GM18868 (cell line): ENCODE measurements around the gene TAF15.

Experiments
- ATAC-seq: cut with Tn5 transposase; IDR thresholded peaks from one replicate; pipeline ENCODE4 v1.9.1; 2021; ENCODE audit warnings: mild to moderate bottlenecking, moderate library complexity; ENCODE audit not compliant: unreplicated experiment

TAF15 gene

DNA sequence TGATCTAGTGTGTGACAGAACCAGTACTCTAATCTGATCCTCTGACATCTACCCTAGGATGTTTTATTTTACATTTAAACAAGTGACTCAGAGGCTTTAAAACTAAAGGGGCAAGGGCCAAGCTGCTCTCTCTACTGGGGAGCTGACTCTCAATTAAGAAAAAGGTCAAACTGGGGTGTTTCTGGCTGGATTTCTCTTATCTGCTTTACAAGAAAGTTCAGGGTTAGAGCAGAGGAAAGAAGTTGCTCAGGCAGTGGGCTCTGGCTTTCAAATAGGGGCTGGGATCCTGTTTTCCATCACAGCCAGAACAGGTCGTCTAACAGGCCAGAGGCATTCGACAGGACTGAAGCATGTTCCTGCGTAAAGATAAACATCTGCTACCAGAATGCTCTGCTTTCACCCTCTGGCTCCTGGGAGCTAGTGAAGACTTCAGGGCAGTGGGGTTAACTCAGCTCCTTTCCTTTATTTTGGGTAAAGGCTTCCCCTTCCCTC, 22.3 kb upstream of the TAF15 start:
- ATAC-seq = no peak

GRCh38 chr17:35788477-35789368, 20.6 kb upstream of the TAF15 start:
- no peak for ATAC-seq

DNA sequence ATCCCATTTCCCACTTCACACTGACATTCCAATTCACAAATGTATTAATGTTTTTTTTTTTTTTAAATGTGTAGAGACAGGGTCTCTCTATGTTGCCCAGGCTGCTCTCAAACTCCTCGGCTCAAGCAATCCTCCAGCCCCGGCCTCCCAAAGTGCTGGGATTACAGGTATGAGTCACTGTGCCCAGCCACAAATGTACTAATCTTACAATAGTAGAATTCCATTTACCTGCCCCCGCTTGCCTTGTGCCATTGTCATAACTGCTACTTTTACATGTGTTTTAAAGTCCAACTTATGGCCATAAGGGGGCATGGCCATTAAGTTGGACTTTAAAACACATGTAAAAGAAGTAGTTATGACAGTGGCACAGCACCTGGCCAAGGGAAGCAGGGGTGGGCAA, 18.4 kb upstream of the TAF15 start:
- ATAC-seq = no peak

DNA sequence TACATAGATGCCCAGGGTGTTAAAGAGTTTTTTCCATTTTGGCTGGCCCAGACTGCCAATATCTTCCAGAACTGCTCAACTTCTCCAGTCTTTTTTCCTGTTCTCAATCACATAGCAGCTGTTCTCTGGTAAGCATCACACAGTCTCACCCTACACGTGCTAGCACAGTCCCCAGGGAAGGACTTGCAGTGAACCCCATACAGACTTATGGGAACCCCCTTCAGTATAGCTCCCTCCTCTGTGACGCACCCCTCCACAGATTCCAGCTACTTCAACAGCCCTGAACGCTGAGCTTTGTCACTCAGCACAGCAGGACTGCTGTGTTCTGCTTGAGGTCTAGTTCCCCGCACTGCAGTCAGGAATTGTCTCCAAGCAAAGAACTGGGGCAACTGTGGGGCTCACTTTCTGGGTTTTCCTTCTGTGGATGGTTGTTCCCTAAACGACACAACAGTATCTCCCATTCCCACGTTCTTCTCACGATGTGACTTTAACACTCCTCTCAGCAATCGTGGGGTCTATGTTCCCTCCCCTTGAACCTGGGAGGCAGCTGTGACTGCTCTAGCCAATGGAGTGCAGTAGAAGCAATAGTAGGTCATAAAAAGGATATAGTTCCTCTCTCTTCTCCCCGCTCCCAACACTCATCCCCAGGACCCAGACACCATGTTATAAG, 17.5 kb upstream of the TAF15 start:
- no peak for ATAC-seq

- ATAC-seq = no peak
Observed at GRCh38 chr17:35793257-35793656, 16.0 kb upstream of the TAF15 start.

DNA sequence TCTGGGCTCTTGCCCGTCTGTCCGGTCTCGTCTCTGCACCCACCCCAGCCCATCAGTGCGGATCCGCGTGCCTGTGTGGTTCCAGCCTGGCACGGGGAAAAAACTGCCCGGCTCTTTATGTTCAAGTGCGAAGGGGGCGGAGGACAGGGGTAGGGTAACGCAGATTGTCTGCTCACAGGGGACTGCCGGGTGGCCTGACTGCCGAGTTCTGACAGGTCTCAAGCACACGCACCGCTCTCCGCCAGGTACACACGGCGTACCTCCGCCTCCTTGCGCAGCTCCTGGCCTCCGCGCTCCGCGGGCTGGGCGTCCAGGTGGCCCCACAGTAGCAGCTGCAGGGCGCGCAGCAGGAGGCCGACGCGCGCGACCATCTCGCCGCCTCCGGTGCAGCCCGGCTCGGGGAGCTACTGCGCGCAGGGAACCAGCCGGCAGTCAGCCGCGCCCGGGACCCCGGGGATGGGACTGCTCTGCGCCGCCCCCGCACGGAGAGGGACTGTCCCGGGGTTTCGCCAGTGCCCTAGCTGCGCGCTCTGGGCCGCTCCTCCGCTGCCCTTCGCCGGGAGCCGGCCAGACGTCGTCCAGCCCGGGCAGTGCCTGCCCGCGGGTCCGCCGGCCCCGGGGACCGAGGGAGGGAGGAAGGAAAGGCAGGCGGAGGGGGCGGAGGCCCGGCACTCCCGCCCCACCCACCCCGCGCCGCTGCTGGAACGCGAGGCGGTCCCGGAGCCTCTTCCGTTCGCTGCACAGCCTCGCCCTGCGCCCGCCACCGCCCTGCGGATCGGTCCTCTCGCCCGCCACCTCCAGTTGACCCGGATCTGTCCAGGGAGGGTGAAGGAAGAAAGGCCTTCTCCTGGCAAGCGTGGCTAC, 14.0 kb upstream of the TAF15 start, which contains the start of gene MMP28:
TSS of gene MMP28 (minus strand) at position 635 of the 864 bp plus-strand sequence. CDS start at position 371, 264 bp downstream.
- no peak for ATAC-seq

GRCh38 chr17:35795871-35796265, 13.4 kb upstream of the TAF15 start:
- ATAC-seq = no peak

- no peak for ATAC-seq
Observed at GRCh38 chr17:35796942-35797341, 12.3 kb upstream of the TAF15 start.

DNA sequence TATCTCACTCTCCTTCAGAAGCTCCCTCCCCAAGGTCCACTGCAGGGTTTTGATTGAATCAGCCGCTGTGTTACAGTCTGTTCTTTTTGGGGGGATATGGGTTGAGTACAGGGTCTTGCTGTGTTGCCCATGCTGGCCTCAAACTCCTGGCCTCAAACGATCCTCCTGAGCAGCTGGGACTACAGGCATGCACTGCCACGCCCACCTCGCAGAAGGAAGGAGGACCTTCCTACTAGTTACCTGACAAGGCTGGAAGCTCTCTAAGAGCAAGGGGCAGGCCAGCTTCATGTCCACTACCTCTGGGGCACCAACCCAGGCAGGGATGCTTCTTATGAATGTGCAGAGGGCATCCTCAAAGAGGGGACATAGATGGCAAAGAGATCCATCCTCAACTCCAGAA, 11.9 kb upstream of the TAF15 start:
- no peak for ATAC-seq

DNA sequence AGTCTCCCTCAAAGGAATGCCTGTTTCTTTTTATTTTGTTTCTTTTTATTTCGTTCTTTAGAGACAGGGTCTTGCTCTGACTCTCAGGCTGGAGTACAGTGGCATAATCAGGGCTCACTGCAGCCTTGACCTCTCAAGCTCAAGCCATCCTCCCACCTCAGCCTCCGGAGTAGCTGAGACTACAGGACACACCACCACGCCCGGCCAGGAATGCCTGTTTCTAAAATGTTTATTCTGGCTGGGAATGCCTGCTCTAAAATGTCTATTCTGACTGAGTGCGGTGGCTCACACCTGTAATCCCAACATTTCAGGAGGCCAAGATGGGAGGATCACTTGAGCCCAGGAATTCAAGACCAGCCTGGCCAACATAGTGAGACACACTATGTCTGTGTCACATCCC, 11.4 kb upstream of the TAF15 start:
- no peak for ATAC-seq

GRCh38 chr17:35799942-35800341, 9.3 kb upstream of the TAF15 start:
- ATAC-seq = no peak

- ATAC-seq = no peak
Observed at GRCh38 chr17:35801583-35802224, 7.6 kb upstream of the TAF15 start.

DNA sequence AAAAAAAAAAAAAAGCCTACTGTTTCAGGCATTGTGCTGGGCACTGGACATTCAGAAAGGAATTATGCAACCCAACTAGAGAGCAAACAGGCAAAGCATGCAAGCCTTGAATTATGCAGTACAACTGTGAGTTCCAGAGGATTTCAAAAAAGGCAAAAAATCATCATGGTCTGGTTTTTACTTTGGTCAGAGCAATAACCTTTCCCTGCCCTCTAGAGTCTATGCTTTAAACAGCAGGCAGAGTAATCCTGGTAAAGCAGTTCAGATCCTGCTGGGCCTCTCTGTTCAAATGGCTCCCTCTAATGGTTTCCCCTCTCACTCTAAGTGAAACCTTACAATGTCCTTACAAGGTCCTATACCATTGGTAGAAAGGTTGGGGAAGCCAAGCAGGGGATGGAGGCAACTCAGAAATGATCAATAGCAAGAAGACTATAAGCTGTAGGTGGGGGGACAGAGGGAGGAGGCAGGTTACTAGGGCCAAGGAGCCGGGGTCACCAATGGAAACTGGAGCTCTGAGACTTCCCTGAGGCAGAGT, 4.6 kb upstream of the TAF15 start:
- no peak for ATAC-seq

DNA sequence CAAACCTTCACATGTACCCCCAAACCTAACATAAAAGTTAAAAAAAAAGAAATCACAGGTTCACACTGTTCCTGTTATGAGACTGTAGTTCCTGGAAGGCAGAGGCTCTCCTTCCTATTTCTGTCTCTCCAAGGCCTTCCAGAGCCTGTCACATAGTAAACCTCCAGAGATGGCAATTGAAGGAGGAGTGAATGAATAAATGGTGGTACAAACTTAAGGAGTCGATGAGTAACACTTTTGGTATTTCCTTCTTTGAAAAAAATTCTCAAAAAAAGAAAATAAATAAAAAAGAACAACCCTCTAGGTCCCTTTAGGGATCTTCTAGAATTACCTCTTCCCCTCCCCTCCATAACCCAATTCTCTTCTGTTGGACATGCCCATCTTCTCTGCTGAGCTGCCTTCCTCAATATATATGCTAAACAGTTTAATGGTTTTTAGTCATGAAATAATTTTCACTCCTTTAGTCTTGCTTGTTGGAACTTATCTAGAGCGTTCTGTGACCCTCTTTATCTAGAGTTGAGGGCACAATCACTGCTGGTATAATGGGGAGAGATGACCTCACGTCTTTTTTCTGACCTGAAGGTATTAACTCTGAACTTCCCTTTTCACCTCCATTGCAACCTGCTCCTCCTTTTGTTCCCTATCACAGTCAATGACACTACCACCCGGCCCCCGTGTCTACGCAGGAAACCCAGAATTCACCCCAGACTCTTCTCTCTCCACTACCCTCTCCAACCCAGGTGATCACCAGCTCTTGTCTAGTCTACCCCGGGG, 1.7 kb upstream of the TAF15 start:
- ATAC-seq = no peak

DNA sequence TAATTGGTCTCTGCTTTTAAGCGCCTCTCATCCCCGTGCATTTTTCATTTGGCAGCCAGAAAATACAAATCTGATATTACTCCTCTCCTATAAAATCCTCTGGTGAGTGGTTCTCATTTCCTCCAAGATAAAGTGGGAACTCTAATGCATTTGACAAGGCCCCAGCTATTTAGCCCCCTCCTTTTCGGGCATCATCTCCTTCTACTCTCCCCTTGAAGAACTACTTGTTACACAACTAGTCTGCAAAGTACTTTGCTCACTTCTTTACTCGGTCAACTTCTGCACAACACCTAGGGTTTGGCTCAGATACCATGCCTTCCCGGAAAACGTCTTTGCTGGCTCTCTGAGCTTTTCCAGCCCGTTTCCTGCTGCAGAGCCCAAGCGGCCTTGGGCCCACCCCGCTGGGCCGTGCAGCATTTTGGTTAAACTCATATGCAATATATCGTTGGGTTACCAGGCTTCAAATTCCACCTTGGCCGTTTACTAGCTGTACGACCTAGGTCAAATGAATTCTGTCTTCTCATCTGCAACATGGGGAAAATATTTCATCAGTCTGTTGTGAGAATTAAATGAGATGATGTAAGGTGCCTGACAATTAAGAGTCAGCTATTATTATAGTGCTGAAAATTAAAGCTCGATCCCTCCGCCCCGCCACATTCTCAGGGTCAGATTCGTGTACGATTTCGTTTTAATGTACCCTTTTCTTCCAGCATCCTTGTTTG, 883 bp upstream of the TAF15 start:
- ATAC-seq = no peak

DNA sequence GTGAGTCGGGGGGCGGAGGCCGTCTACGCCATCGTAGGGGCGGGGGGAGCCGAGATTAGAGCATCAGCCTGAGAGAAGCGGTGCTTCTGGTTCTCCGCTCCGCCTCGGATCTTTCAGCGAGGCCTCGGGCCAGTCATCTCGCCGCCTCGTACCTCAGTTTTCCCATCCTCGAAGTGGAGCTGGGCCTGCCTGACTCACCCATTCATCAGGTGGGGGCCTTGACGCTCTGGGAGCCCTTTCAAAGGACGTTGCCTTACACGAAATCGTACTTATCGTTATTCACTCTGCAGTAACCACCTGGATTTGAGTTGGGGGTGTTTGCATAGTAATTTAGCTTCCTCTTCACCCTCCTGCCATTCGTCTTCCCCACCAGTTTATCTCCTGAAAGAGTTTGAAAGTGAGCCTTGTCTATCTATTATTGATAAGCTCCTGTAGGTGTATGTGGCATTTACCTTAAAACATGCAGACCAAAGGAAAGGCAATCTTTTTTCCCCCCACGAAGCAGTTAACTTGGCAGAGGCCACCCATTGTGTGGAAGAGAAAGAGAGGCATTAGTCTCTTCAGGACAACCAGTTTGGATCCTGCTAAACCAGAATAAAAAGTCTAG, 674 bp downstream of the TAF15 start:
- ATAC-seq = no peak

DNA sequence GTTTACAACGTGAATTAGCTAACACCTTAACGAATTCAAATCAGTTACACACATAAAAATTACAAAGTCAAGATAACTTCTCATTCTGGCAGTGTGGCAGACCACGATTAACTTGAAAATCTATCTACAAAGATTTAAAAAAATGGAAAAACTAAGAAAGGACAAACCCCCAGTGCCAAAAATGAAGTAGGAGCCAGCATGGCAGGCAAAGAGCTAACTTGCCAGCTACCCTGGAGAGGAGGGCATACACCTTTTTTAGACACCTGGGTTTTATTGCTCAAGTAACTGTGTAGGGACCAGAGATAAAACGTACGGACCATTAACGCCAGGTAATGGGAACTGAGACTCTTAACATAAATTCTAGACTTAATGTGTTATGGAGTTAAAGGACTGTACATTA, 2.5 kb downstream of the TAF15 start:
- ATAC-seq = no peak

DNA sequence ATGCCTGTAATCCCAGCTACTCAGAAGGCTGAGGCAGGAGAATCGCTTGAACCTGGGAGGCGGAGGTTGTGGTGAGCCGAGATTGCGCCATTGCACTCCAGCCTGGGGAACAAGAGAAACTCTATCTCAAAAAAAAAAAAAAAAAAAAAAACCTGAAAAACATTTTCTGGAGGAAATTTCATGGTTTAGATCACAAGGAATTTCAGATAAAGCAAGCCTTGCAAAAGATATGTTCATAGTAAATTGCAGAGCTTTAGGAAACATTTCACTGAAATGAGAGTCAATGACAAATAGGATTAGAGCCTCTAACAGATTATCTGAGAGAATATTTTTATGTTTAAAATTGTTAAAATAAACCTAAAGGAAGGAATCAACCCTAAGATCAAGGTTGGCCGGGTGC, 3.2 kb downstream of the TAF15 start:
- no peak for ATAC-seq

- no peak for ATAC-seq
Observed at GRCh38 chr17:35816723-35817122, 7.4 kb downstream of the TAF15 start.
